Activated CD8-positive, alpha-beta memory T cell treated with anti-CD3 and anti-CD28 coated beads, Interleukin-2, amount 50 U/mL, for 24 hours (primary cell): ENCODE data around the gene USP6NL.
A peak's percentile ranks its signal among the peaks of the same experiment; 100 is the strongest.

Experiments
- DNase-seq: peaks from one replicate; pipeline ENCODE4 v3.0.0-alpha.2; 2020; ENCODE audit errors: extremely low read depth

USP6NL gene

GRCh38 chr10:11593612-11594011, 17.8 kb downstream of the USP6NL start:
- no peak for DNase-seq

- no peak for DNase-seq
Observed at GRCh38 chr10:11589738-11590137, 21.7 kb downstream of the USP6NL start.

GRCh38 chr10:11588873-11589574, 22.4 kb downstream of the USP6NL start:
- DNase-seq, result no peak

GRCh38 chr10:11587722-11588259, 23.7 kb downstream of the USP6NL start:
- no peak for DNase-seq

- DNase-seq, result no peak
Observed at GRCh38 chr10:11586170-11586569, 25.3 kb downstream of the USP6NL start.

- DNase-seq, result no peak
Observed at GRCh38 chr10:11581213-11581612, 30.2 kb downstream of the USP6NL start.

- DNase-seq, result no peak
Observed at GRCh38 chr10:11579885-11580284, 31.6 kb downstream of the USP6NL start.

GRCh38 chr10:11578802-11579255, 32.6 kb downstream of the USP6NL start:
- peak; percentile 24 for DNase-seq

GRCh38 chr10:11576092-11576809, 35.2 kb downstream of the USP6NL start:
- no peak for DNase-seq

GRCh38 chr10:11573497-11573896, 38.0 kb downstream of the USP6NL start:
- DNase-seq, result no peak

GRCh38 chr10:11570751-11571150, 40.7 kb downstream of the USP6NL start:
- no peak for DNase-seq

- no peak for DNase-seq
Observed at GRCh38 chr10:11569471-11569870, 42.0 kb downstream of the USP6NL start.

GRCh38 chr10:11568578-11568977, 42.9 kb downstream of the USP6NL start:
- DNase-seq, result no peak

GRCh38 chr10:11564741-11565140, 46.7 kb downstream of the USP6NL start:
- no peak for DNase-seq

- no peak for DNase-seq
Observed at GRCh38 chr10:11563936-11564335, 47.5 kb downstream of the USP6NL start.

GRCh38 chr10:11562888-11563287, 48.6 kb downstream of the USP6NL start:
- no peak for DNase-seq

GRCh38 chr10:11560076-11560709, 51.3 kb downstream of the USP6NL start:
- DNase-seq, result no peak

GRCh38 chr10:11557967-11558366, 53.5 kb downstream of the USP6NL start:
- no peak for DNase-seq

- DNase-seq, result no peak
Observed at GRCh38 chr10:11557513-11557912, 53.9 kb downstream of the USP6NL start.

- no peak for DNase-seq
Observed at GRCh38 chr10:11555556-11555955, 55.9 kb downstream of the USP6NL start.

GRCh38 chr10:11553773-11554381, 57.6 kb downstream of the USP6NL start:
- DNase-seq, result no peak
